GM21737 (cell line): ENCODE measurements around the gene ARHGAP28.
"Not testable (repeated sequence)": the region's sequence is repeated elsewhere in the genome, so short reads cannot be mapped to it uniquely, and the experiment has no call there.

Source experiments
- ATAC-seq: cut with Tn5 transposase; IDR thresholded peaks from one replicate; pipeline ENCODE4 v1.9.1; 2021; ENCODE audit warnings: mild to moderate bottlenecking, moderate library complexity; ENCODE audit not compliant: unreplicated experiment

Gene ARHGAP28

DNA sequence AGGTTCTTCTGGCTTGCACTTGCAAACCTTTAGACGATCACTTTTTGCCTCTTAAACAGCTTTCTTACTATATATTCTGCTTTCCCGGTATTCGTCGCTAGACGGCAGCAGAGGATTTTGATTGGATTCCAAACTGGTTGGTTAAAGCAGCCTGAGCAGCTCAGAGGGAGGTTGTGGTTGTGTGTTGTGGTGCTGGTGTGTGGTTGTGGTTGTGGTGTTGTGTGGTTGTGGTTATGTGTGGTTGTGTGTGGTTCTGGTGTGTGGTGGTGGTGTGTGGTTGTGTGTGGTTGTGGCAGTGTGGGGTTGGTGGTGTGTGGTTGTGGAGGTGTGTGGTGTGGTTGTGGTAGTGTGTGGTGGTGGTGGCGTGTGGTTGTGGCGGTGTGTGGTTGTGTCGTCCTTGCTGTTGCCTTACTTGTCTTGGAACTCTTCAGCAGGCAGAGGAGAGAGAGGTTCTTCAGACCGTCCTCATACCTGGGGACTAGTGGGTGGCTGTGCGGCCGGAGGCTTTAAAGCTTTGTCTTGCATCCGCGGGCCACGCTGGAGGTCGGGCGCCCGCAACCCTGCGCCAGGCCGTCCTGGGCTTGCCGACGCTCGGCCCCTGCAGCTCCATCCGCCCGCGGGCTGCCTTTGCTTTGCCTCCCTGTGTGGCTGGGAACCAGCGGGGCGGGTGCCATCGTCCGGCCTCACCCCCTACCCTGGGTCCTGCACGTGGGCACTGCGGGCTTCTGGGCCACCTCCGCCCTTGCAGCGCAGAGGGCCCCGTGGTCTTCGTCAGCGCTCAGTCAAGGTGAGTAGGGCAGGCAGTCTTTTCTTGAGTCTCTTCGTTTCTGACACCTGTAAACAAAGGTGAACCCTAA, 190.8 kb downstream of the ARHGAP28 start:
- ATAC-seq: no peak

GRCh38 chr18:6921571-6921970, 192.1 kb downstream of the ARHGAP28 start:
- no peak for ATAC-seq

DNA sequence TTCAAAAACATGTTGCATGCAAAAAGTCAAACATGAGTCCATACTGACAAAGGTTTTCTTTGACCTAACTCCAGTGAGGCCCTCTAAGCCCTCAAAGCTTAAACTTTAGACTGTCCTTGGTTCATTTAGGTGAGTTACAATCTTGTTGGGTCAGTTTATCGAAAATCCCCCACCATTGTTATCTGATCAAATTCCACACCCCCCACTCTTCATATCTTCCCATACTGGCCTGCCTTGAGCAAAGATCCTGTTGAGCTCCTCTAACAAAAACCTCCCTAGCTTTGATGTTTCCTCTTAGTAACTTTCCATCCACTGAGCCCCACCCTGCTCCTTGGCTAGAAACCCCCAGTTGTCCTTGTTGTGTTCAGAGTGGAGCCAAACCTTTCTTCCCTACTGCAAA, 193.7 kb downstream of the ARHGAP28 start:
- no peak for ATAC-seq

DNA sequence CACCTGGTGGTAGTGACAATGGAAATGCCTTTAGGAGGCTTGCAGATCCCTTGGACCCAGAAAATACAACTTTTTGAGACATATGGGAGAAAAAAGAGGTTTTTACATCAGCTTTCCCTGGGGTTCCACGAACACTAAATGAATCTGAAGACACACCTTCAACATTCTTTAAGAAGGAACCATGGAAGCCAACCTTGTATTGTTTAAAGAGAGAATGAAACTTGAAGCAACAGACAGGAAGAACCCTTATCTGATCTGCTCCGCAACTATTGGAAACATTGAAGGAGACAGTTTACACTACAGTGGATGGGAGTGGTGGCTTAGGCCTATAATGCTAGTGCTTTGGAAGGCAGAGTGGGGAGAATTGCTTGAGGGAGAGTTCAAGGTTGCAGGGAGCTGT, 197.6 kb downstream of the ARHGAP28 start:
- no peak for ATAC-seq

GRCh38 chr18:6928359-6928758, 198.8 kb downstream of the ARHGAP28 start:
- ATAC-seq: no peak

GRCh38 chr18:6929370-6930102, 200.0 kb downstream of the ARHGAP28 start:
- no peak for ATAC-seq

DNA sequence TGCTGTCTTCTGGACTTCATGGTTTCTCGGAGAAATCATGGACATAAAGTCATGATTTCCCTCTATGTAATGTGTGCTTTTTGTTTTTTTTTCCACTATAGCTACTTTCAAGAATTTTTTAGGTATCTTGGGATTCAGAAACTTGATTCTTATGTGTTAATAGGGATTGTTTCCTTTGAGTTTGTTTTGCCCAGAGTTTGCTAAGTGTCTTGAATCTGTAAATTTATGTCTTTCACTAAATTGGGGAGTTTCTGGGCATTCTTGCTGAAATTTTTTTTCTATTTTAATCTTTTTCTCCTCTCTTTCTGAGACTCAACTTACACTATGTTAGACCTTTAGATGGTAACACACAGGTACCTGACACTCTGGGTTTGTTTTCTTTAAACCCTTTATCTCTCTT, 205.3 kb downstream of the ARHGAP28 start:
- ATAC-seq: no peak

- no peak for ATAC-seq
Observed at GRCh38 chr18:6938003-6938402, 208.5 kb downstream of the ARHGAP28 start.

GRCh38 chr18:6938403-6938802, 208.9 kb downstream of the ARHGAP28 start:
- not testable (repeated sequence) for ATAC-seq

DNA sequence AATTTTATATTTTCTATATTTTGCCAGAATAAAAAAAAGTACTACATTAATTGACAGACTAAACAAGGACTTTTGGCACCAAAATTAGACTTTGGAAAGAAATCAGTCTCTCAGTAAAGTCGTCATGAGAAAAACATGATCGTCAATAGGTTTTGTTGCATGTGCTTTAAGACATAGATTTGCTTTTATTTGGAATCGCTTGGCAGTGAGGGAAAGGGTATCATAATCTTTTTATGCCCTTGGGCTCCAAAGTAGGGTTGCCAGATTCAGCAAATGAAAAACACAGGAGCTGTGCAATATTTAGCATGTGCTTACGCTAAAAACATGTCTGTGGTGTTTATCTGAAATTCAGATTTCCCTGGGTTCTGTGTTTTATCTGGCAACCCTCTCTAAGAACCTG, 210.5 kb downstream of the ARHGAP28 start:
- ATAC-seq: no peak

DNA sequence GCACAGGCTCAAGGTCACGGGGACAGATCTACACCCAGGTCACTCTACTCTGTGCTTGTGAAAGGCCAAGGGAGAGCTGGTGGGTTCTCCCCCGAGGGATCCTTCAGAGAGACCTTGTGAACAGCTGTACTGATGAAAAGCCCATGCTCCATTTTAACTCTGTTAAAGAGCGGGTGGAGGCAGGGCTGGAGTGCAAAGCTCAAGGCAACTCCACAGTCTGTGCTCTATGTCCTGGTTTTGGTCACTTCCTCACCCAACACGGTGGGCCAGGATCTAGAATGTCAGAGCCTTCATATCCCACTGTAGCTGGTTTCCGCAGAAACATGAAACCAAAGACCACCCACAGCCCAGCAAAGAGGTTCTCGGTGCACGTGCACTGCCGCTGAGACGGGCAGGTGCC, 210.9 kb downstream of the ARHGAP28 start:
- no peak for ATAC-seq

DNA sequence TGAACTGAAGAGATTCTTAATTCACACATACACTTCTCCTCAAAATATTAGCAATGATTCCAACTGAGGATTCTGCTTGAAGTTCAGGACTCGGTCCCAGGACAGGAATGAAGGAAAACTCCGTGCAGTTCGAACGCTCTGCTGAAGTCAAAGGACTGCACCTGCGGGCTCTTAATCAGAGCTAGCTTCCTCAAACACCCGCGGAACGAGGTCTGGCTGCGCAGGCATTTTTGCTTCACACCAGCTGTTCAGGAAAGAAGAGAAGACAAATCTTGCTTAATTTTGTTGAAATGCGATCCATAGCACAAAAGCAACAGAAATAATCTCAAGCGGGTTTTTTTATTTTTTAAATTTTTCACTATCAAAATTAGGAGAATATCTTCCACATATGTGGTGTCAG, 212.5 kb downstream of the ARHGAP28 start:
- no peak for ATAC-seq

GRCh38 chr18:6942742-6943141, 213.2 kb downstream of the ARHGAP28 start:
- no peak for ATAC-seq

- ATAC-seq: no peak
Observed at GRCh38 chr18:6943143-6943542, 213.6 kb downstream of the ARHGAP28 start.

DNA sequence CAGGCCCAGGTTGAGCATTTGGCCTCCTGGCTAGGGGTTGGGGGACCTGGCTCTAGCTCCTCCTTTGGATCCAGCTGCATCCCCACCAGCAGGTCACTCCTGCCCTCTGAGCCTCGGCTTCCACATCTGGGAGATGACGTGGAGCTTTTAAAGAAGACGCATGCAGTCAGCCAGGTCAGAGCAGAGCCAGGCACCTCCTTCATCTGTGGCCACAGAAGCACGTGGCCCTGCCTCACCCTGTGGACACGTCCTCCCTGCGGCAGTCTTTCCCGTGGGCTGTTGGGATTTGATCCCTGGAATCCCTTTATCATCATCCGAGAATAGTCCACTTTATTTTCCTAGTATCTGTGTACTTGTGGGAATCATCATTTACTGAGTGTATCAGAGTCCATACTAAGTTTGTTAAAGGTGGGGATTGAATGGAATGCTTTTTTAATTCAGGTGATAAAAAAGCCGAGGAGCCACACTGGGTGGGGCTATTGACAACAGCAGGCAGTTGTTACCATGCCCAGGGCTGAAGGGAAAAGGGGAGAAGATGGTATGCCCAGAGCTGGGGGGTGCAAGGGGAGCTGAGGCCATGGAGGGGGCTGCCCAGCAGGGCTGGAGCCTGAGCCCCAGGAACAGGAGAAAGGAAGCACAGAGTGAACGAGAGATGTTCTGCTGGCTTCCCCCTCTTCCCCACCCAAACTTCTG, 218.0 kb downstream of the ARHGAP28 start:
- ATAC-seq: no peak

GRCh38 chr18:6948281-6949055, 219.0 kb downstream of the ARHGAP28 start:
- no peak for ATAC-seq

DNA sequence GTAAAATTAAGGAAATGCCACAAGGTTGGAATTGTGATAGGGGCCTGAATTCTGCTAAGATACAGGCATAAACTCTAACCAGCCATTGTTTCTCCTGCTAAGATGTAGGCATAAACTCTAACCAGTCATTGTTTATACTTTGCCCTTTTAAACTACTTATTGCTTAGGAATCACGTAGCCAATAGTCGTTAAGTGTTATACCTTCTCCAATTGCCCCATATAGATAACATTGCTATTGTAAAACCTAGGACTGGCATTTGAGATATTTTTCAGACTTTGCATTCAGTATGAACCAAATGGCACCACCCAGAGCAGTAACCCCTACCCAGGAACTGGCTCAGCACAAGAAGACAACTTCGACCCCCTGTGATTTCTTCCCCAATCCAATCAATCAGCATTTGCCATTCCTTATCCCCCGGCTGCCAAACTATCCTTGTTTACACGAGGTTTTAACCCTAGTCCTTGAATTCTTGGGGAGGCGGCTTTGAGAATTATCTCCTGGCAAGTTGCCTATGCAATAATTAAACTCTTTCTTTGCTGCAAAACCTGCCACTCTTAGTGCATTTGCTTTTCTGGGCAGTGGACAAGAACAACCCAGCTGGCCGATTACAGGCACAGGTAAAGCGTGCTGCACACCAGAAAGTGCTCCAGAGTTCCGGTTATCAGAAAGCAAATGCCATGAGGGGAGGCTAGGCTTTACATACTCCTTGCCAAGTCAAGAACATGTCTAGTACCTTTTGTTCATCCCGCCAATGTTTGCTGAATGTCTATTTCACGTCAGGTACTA, 220.5 kb downstream of the ARHGAP28 start:
- no peak for ATAC-seq

DNA sequence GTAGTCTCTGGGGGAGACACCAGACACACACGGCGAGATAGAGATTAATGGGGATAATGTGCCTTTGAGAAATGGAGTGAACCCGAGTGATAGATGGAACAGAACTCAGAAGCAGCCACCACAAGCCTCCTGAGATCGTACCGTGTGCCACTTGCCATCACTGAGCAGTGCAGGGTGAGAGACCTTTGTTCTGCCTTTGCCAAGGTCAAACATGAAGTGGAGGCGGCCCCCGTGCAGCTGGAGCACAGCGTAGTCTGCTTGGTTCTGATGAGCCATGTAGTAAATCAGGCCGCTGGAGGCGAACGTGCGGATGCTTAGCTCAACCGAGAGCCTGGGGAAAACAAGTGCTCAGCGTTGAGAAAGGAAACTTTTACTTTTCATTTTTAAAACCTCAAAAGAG, 221.1 kb downstream of the ARHGAP28 start:
- no peak for ATAC-seq

DNA sequence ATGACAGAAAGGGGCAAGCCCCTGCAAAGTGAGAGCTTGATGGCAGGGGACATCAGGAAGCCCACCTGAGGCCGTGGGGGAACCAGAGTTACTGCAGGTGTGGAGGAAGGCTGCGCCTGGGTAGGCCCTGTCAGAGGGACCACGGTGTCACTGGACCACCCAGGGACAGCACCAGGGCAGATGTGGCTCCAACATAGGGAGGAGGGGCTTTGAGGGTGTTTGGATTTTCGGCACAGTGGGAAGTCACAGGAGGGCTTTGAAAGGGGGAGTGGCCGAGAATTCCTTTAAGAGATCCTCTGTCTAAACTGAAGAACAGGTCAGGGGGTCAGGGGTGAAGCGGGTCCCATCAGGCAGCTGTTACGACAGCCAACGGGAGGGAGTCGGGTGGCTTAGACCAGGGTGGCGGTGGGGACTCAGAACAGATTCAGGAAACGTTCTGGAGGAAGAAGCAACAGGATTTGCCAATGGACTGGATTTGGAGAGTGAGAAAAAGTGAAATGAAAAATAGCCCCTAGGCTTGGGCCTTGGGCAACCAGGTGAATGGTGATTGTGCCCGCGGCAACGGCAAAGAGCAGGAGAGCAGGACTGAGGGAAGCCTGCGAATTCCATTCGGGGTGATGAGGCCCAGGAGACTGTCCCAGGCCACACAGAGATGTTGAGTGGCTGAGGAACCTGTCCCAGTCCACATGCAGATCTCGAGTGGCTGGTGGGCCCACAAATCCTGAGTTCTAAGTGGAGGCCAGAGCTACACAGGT, 222.0 kb downstream of the ARHGAP28 start:
- no peak for ATAC-seq
